GM12878 (cell line): Measurements from ENCODE around the gene OPCML. TPM values are rescaled to one million over a fixed set of nuclear protein-coding genes. Genes with fewer than 3 reads are reported as not detected.

Source experiments
- ATAC-seq: fragments of 200-7000 bp; cut with Tn5 transposase; 3 replicates; pipeline ENCODE4 v1.9.1; 2020; ENCODE audit warnings: mild to moderate bottlenecking, moderate library complexity
- BruUV-seq: library from RNA; stranded (reverse); fragments of 400-500 nt; replicated peaks from 2 replicates; lab custom pipeline; 2021; lab: Mats Ljungman, UMichigan
- CTCF ChIA-PET: fragments of 300-600 bp; sonication (Branson Sonifier 250); formaldehyde crosslinking; extraction: SDS; loops from one replicate; lab custom pipeline; 2021; ENCODE audit warnings: inconsistent platforms; lab: Yijun Ruan, JAX
- POLR2A ChIA-PET: fragments of 350-600 bp; formaldehyde crosslinking; extraction: SDS; loops from one replicate; lab custom pipeline; 2021; ENCODE audit warnings: inconsistent platforms; lab: Charles Lee
- RAD21 ChIA-PET: fragments of 300-600 bp; sonication (Branson Sonifier 250); formaldehyde crosslinking; loops from one replicate; lab custom pipeline; 2023; ENCODE audit warnings: antibody characterized with exemption; ENCODE audit not compliant: unreplicated experiment; lab: Charles Lee
- SMC1A ChIA-PET: fragments of 300-600 bp; sonication (Branson Sonifier 250); formaldehyde crosslinking; loops from one replicate; lab custom pipeline; 2023; ENCODE audit not compliant: unreplicated experiment, uncharacterized antibody; lab: Charles Lee
- DNase-seq: peaks from one replicate; pipeline ENCODE4 v3.0.0-alpha.2; 2011; ENCODE audit warnings: low read depth, low spot score
- FAIRE-seq: peaks from 3 replicates; lab custom pipeline; 2011; peaks lifted over from hg19 to GRCh38; lab: Jason Lieb, UNC
- H2AFZ ChIP-seq: 2 replicates; pipeline ENCODE4 v1.6.0; 2011; ENCODE audit warnings: low read depth, low read length, control low read depth; ENCODE audit not compliant: control insufficient read depth
- H3K27ac ChIP-seq: 2 replicates; pipeline ENCODE4 v1.5.1; 2011; ENCODE audit warnings: control low read depth; ENCODE audit not compliant: control insufficient read depth, insufficient read depth
- H3K27me3 ChIP-seq, 2 experiments: replicated peaks in 1 of 2; 2 replicates each; pipeline versions ENCODE4 v1.6.0 to v1.6.1; 2011; ENCODE audit warnings: low read length in 1 of 2; ENCODE audit not compliant: control insufficient read depth in 2 of 2, insufficient read depth in 2 of 2
- H3K36me3 ChIP-seq, 2 experiments: 2 replicates each; pipeline ENCODE4 v1.5.1; 2011; ENCODE audit warnings: low read length in 1 of 2; ENCODE audit not compliant: control insufficient read depth in 2 of 2, insufficient read depth in 2 of 2
- H3K4me1 ChIP-seq: 2 replicates; pipeline ENCODE4 v1.6.1; 2011; ENCODE audit warnings: mild to moderate bottlenecking, low read length, moderate library complexity, mixed read lengths; ENCODE audit not compliant: control insufficient read depth, insufficient read depth
- H3K4me2 ChIP-seq: 2 replicates; pipeline ENCODE4 v1.6.0; 2011; ENCODE audit warnings: control low read depth; ENCODE audit not compliant: control insufficient read depth, insufficient read depth
- H3K4me3 ChIP-seq: fragments of 200-600 bp; sonication (generic); 2 replicates; pipeline ENCODE4 v1.5.1; 2016
- H3K79me2 ChIP-seq: 2 replicates; pipeline ENCODE4 v1.6.0; 2011; ENCODE audit warnings: low read length; ENCODE audit not compliant: control insufficient read depth, insufficient read depth
- H3K9ac ChIP-seq: 2 replicates; pipeline ENCODE4 v1.8.0; 2011; ENCODE audit warnings: low read length, control low read depth, mixed read lengths; ENCODE audit not compliant: control insufficient read depth, insufficient read depth
- H3K9me3 ChIP-seq: replicated peaks from 3 replicates; pipeline ENCODE4 v1.5.1; 2011; ENCODE audit warnings: mild to moderate bottlenecking, low read length; ENCODE audit not compliant: control insufficient read depth, insufficient read depth
- H4K20me1 ChIP-seq: 2 replicates; pipeline ENCODE4 v1.6.0; 2011; ENCODE audit not compliant: control insufficient read depth, insufficient read depth
- ASH2L ChIP-seq: fragments of 300-600, 200-600 bp; sonication (generic); IDR thresholded peaks from 2 replicates; pipeline ENCODE4 v1.6.1; 2017; ENCODE audit warnings: low read depth, mild to moderate bottlenecking, borderline replicate concordance
- BHLHE40 ChIP-seq, 2 experiments: fragments of 450-650 bp in 1 of 2; IDR thresholded peaks; 2 replicates each; pipeline ENCODE4 v1.6.1; 2011 to 2017; ENCODE audit warnings: low read depth in 2 of 2, borderline replicate concordance in 1 of 2, improper control_type of control experiment in 1 of 2, low read length in 1 of 2, mild to moderate bottlenecking in 1 of 2
- CHD2 ChIP-seq: IDR thresholded peaks from 2 replicates; pipeline ENCODE4 v1.6.1; 2011; ENCODE audit warnings: low read depth, low read length, improper control_type of control experiment, borderline replicate concordance
- GABPA ChIP-seq: IDR thresholded peaks from 2 replicates; pipeline ENCODE4 v1.6.1; 2014; ENCODE audit warnings: antibody characterized with exemption, low read depth, mild to moderate bottlenecking, inconsistent platforms
- MYC ChIP-seq: IDR thresholded peaks from 2 replicates; pipeline ENCODE4 v1.6.1; 2011; ENCODE audit warnings: mild to moderate bottlenecking, low read length, moderate library complexity, inconsistent platforms; ENCODE audit not compliant: insufficient read depth, insufficient replicate concordance, insufficient read length, severe bottlenecking
- PAX8 ChIP-seq: fragments of 450-650 bp; IDR thresholded peaks from 2 replicates; pipeline ENCODE4 v1.6.1; 2017; ENCODE audit warnings: mild to moderate bottlenecking, moderate library complexity
- POU2F2 ChIP-seq: IDR thresholded peaks from 3 replicates; pipeline ENCODE4 v1.6.1; 2011; ENCODE audit warnings: low read depth, mild to moderate bottlenecking, low read length, borderline replicate concordance
- RFX5 ChIP-seq: IDR thresholded peaks from 2 replicates; pipeline ENCODE4 v1.6.1; 2011; ENCODE audit warnings: low read depth, low read length, improper control_type of control experiment
- SREBF1 ChIP-seq: IDR thresholded peaks from 2 replicates; pipeline ENCODE4 v1.6.1; 2012; ENCODE audit warnings: mild to moderate bottlenecking, low read length
- TARDBP ChIP-seq: IDR thresholded peaks from 2 replicates; pipeline ENCODE4 v1.6.1; 2016; ENCODE audit warnings: borderline replicate concordance
- TCF12 ChIP-seq: IDR thresholded peaks from 2 replicates; pipeline ENCODE4 v1.6.1; 2011; ENCODE audit warnings: low read depth, mild to moderate bottlenecking, low read length
- ZNF207 ChIP-seq: fragments of 450-650 bp; IDR thresholded peaks from 2 replicates; pipeline ENCODE4 v1.6.1; 2014; ENCODE audit warnings: antibody characterized with exemption, mild to moderate bottlenecking, borderline replicate concordance
- ZNF217 ChIP-seq: fragments of 450-650 bp; IDR thresholded peaks from 2 replicates; pipeline ENCODE4 v1.6.1; 2017; ENCODE audit warnings: antibody characterized with exemption, mild to moderate bottlenecking
- ZNF24 ChIP-seq: fragments of 450-650 bp; IDR thresholded peaks from 2 replicates; pipeline ENCODE4 v1.6.1; 2017; ENCODE audit warnings: antibody characterized with exemption, mild to moderate bottlenecking
- WGBS: methylation state at CpG from one replicate; pipeline ENCODE4 v1.1.6; 2016; ENCODE audit warnings: low lambda C conversion rate; ENCODE audit not compliant: insufficient replicate concordance, insufficient coverage; ENCODE audit errors: missing lambda C conversion rate; 5-methylcytosine and 5-hydroxymethylcytosine counted together
- in situ Hi-C: fragments of 300-500 bp; cut with MboI; formaldehyde crosslinking; loops from 9 replicates; pipeline ENCODE4 v1.14.3; 2018; ENCODE audit warnings: mixed read lengths
- intact Hi-C: fragments of 100-400 bp; cut with micrococcal nuclease; formaldehyde crosslinking; loops from one replicate; pipeline ENCODE4 v1.14.2; 2022; ENCODE audit not compliant: unreplicated experiment
- polyA plus RNA-seq, 11 experiments: library from polyadenylated mRNA; depleted of rRNA in 4 of 11; unstranded in 6 of 11; stranded (reverse) in 5 of 11; fragments of >200 nt; fragmentation: Nextera tagmentation in 4 of 11; fragmentation: Illumina TruSeq in 1 of 11; extraction: Ambion mirVana in 4 of 11; extraction: Trizol in 1 of 11; gene quantifications; 1 replicate in 1 of 11; 2 replicates in 10 of 11; pipeline versions ENCODE4 v1.2.1 to v1.2.3, GENCODE V29; 2011 to 2016; ENCODE audit warnings: inconsistent platforms in 2 of 11, missing spikeins in 2 of 11, low read depth in 1 of 11
- total RNA-seq, 4 experiments: library from RNA; depleted of rRNA in 3 of 4; stranded (reverse); fragments of >200 nt in 3 of 4; fragmentation: Illumina TruSeq in 1 of 4; extraction: Trizol in 1 of 4; gene quantifications; 2 replicates each; pipeline versions ENCODE4 v1.2.1 to v1.2.3, GENCODE V29; 2013 to 2021
- TF ChIP-seq, protein P1 (sequence below): fragments of 450-650 bp; IDR thresholded peaks from 2 replicates; pipeline ENCODE4 v1.6.1; 2017; ENCODE audit warnings: low read depth, mild to moderate bottlenecking, moderate library complexity
- TF ChIP-seq, protein P2 (sequence below): fragments of 450-650 bp; formaldehyde crosslinking; IDR thresholded peaks from 2 replicates; pipeline ENCODE4 v1.5.0; 2022; ENCODE audit warnings: mild to moderate bottlenecking, missing genetic modification characterization
- TF ChIP-seq, protein P3 (sequence below): fragments of 450-650 bp; IDR thresholded peaks from 2 replicates; pipeline ENCODE4 v1.6.1; 2018; ENCODE audit warnings: mild to moderate bottlenecking, low read depth, moderate library complexity; ENCODE audit not compliant: partially characterized antibody

The OPCML gene
- total and polyA plus RNA-seq, 10 of the 15 experiments (the other 5 are each of a cell fraction or from before 2014, with no cell fraction given): 0.84 TPM; not detected in 9

DNA sequence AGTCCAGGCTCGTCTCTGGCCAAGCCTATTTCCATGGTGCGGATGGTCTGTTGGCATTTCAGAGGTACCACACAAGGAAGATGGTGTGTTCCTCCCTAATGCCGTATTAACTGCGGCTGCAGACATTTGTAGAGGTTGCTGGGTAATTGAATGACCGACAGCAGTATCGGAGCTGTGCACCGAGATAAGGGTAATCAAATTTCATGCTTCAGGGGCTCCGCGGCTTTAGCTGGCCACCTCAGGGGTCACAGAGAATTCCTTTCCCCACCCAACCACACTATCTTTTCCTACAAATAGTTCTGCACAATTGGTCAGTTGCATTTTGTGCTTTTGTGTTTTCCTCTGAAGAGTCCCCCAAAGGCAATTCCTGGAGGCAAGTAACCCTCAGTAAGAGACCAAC, 297.4 kb downstream of the OPCML start (continued):
- TF ChIP-seq, protein P1, sequence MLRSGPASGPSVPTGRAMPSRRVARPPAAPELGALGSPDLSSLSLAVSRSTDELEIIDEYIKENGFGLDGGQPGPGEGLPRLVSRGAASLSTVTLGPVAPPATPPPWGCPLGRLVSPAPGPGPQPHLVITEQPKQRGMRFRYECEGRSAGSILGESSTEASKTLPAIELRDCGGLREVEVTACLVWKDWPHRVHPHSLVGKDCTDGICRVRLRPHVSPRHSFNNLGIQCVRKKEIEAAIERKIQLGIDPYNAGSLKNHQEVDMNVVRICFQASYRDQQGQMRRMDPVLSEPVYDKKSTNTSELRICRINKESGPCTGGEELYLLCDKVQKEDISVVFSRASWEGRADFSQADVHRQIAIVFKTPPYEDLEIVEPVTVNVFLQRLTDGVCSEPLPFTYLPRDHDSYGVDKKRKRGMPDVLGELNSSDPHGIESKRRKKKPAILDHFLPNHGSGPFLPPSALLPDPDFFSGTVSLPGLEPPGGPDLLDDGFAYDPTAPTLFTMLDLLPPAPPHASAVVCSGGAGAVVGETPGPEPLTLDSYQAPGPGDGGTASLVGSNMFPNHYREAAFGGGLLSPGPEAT: no peak
- TF ChIP-seq TCF12: no peak
- TF ChIP-seq PAX8: no peak
- no peak for TF ChIP-seq ZNF207
- no peak for TF ChIP-seq ASH2L
- TF ChIP-seq RFX5: no peak

DNA sequence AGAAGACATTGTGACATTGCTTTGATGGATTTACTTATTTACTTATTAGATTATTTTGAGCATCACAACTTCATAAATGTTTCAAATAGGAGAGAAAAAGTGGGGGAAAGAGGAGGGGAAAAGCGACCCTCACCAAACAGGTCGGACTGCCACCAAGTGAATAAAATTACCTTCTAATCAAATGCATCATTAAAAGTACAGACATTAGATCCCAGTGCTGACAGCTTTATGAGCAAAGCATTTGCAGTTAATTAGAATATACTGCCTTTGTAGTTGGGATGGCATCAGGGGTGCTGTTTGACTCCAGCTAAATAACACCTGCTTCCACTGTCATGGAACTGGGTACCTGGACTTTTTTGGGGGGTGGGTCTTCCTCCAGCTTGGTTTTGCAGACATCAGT, 299.6 kb downstream of the OPCML start:
- no peak overlapping the region for H3K27ac ChIP-seq
- TF ChIP-seq POU2F2 (no peak), SREBF1 (no peak), ZNF24 (no peak), CHD2 (no peak), BHLHE40 (IDR thresholded peaks at IDR 0.05; ENCODE audit: borderline replicate concordance in 1 of 2, low read depth in 2 of 2, low read length in 1 of 2) (no peak), MYC (no peak), ZNF217 (no peak), GABPA (no peak), TARDBP (no peak)
- TF ChIP-seq, protein P2, sequence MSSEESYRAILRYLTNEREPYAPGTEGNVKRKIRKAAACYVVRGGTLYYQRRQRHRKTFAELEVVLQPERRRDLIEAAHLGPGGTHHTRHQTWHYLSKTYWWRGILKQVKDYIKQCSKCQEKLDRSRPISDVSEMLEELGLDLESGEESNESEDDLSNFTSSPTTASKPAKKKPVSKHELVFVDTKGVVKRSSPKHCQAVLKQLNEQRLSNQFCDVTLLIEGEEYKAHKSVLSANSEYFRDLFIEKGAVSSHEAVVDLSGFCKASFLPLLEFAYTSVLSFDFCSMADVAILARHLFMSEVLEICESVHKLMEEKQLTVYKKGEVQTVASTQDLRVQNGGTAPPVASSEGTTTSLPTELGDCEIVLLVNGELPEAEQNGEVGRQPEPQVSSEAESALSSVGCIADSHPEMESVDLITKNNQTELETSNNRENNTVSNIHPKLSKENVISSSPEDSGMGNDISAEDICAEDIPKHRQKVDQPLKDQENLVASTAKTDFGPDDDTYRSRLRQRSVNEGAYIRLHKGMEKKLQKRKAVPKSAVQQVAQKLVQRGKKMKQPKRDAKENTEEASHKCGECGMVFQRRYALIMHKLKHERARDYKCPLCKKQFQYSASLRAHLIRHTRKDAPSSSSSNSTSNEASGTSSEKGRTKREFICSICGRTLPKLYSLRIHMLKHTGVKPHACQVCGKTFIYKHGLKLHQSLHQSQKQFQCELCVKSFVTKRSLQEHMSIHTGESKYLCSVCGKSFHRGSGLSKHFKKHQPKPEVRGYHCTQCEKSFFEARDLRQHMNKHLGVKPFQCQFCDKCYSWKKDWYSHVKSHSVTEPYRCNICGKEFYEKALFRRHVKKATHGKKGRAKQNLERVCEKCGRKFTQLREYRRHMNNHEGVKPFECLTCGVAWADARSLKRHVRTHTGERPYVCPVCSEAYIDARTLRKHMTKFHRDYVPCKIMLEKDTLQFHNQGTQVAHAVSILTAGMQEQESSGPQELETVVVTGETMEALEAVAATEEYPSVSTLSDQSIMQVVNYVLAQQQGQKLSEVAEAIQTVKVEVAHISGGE (CRISPR knock-in tag): no peak
- TF ChIP-seq, protein P3, sequence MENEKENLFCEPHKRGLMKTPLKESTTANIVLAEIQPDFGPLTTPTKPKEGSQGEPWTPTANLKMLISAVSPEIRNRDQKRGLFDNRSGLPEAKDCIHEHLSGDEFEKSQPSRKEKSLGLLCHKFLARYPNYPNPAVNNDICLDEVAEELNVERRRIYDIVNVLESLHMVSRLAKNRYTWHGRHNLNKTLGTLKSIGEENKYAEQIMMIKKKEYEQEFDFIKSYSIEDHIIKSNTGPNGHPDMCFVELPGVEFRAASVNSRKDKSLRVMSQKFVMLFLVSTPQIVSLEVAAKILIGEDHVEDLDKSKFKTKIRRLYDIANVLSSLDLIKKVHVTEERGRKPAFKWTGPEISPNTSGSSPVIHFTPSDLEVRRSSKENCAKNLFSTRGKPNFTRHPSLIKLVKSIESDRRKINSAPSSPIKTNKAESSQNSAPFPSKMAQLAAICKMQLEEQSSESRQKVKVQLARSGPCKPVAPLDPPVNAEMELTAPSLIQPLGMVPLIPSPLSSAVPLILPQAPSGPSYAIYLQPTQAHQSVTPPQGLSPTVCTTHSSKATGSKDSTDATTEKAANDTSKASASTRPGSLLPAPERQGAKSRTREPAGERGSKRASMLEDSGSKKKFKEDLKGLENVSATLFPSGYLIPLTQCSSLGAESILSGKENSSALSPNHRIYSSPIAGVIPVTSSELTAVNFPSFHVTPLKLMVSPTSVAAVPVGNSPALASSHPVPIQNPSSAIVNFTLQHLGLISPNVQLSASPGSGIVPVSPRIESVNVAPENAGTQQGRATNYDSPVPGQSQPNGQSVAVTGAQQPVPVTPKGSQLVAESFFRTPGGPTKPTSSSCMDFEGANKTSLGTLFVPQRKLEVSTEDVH: no peak

More for the DNA sequence above, 299.6 kb downstream of the OPCML start:
- no TSS peak for BruUV-seq
- Histone ChIP-seq H3K36me3 (no peaks in the 10 kb centered on the region), H3K9me3 (peaks cover 1% of the 10 kb centered on the region; the same call in 2 of the 3 replicates), H3K4me1 (no peaks in the 10 kb centered on the region), H3K27me3 (no peaks in the 10 kb centered on the region), H4K20me1 (no peaks in the 10 kb centered on the region), H3K9ac (no peak overlapping the region), H3K4me3 (no peak overlapping the region), H3K4me2 (no peak overlapping the region), H3K79me2 (no peaks in the 10 kb centered on the region), H2AFZ (no peak overlapping the region)
- FAIRE-seq: no peak
- intact Hi-C loops (no loop called here), in situ Hi-C loops (no loop called here)
- ATAC-seq: no peak
- POLR2A ChIA-PET: no interaction called here
- CTCF ChIA-PET: no interaction called here
- no peak for DNase-seq
- WGBS: 0% methylated on average over 2 of the region's 2 CpGs
- SMC1A ChIA-PET: interaction anchor here (0.6 to 0.8 kb wide), 2 partner anchors 28 to 114 kb away, joined by 3 read pairs; no protein-coding TSS in a partner anchor
- RAD21 ChIA-PET: no interaction called here
